ENCODE data around the gene SEMA4D. TPM values are rescaled to one million over a fixed set of nuclear protein-coding genes. Genes with fewer than 3 reads are reported as not detected.

Gene SEMA4D
- total RNA-seq, 1 experiment from 2014 or later, result 4.5 TPM

GRCh38 chr9:89442501-89442978 lies 55.4 kb downstream of the SEMA4D start:
- in situ Hi-C loops (cut with HindIII; ENCODE audit: low pct_unique_long_range_greater_than_20kb, low sequenced_read_pairs), result no loop called here
- no peak for DNase-seq (ENCODE audit: low read depth)

GRCh38 chr9:89441986-89442385 lies 55.9 kb downstream of the SEMA4D start:
- in situ Hi-C loops (cut with HindIII; ENCODE audit: low pct_unique_long_range_greater_than_20kb, low sequenced_read_pairs), result no loop called here
- no peak for DNase-seq (ENCODE audit: low read depth)

- in situ Hi-C loops (cut with HindIII; ENCODE audit: low pct_unique_long_range_greater_than_20kb, low sequenced_read_pairs), result no loop called here
- DNase-seq (ENCODE audit: low read depth), result no peak
Measured at GRCh38 chr9:89441655-89441970, 56.3 kb downstream of the SEMA4D start.

GRCh38 chr9:89440951-89441654 lies 56.8 kb downstream of the SEMA4D start:
- in situ Hi-C loops (cut with HindIII; ENCODE audit: low pct_unique_long_range_greater_than_20kb, low sequenced_read_pairs), result no loop called here
- no peak for DNase-seq (ENCODE audit: low read depth)

GRCh38 chr9:89440548-89440947 lies 57.4 kb downstream of the SEMA4D start:
- in situ Hi-C loops (cut with HindIII; ENCODE audit: low pct_unique_long_range_greater_than_20kb, low sequenced_read_pairs), result no loop called here
- no peak for DNase-seq (ENCODE audit: low read depth)

- in situ Hi-C loops (cut with HindIII; ENCODE audit: low pct_unique_long_range_greater_than_20kb, low sequenced_read_pairs), result no loop called here
- DNase-seq (ENCODE audit: low read depth), result no peak
Measured at GRCh38 chr9:89440046-89440445, 57.9 kb downstream of the SEMA4D start.

GRCh38 chr9:89439571-89439970 lies 58.3 kb downstream of the SEMA4D start:
- DNase-seq (ENCODE audit: low read depth), result no peak
- in situ Hi-C loops (cut with HindIII; ENCODE audit: low pct_unique_long_range_greater_than_20kb, low sequenced_read_pairs), result no loop called here

- peak; percentile 28 for DNase-seq (ENCODE audit: low read depth)
- in situ Hi-C loops (cut with HindIII; ENCODE audit: low pct_unique_long_range_greater_than_20kb, low sequenced_read_pairs), result no loop called here
Measured at GRCh38 chr9:89438194-89438593, 59.7 kb downstream of the SEMA4D start.

- in situ Hi-C loops (cut with HindIII; ENCODE audit: low pct_unique_long_range_greater_than_20kb, low sequenced_read_pairs), result no loop called here
- no peak for DNase-seq (ENCODE audit: low read depth)
Measured at GRCh38 chr9:89437772-89438171, 60.1 kb downstream of the SEMA4D start.

GRCh38 chr9:89436963-89437625 lies 60.8 kb downstream of the SEMA4D start:
- no peak for DNase-seq (ENCODE audit: low read depth)
- in situ Hi-C loops (cut with HindIII; ENCODE audit: low pct_unique_long_range_greater_than_20kb, low sequenced_read_pairs), result no loop called here

GRCh38 chr9:89436326-89436725 lies 61.6 kb downstream of the SEMA4D start:
- in situ Hi-C loops (cut with HindIII; ENCODE audit: low pct_unique_long_range_greater_than_20kb, low sequenced_read_pairs), result no loop called here

GRCh38 chr9:89435071-89435823 lies 62.7 kb downstream of the SEMA4D start:
- DNase-seq (ENCODE audit: low read depth), result no peak
- in situ Hi-C loops (cut with HindIII; ENCODE audit: low pct_unique_long_range_greater_than_20kb, low sequenced_read_pairs), result no loop called here

More at GRCh38 chr9:89436326-89436725, 61.6 kb downstream of the SEMA4D start:
- no peak for DNase-seq (ENCODE audit: low read depth)

GRCh38 chr9:89434636-89435035 lies 63.3 kb downstream of the SEMA4D start:
- DNase-seq (ENCODE audit: low read depth), result no peak
- in situ Hi-C loops (cut with HindIII; ENCODE audit: low pct_unique_long_range_greater_than_20kb, low sequenced_read_pairs), result no loop called here

- in situ Hi-C loops (cut with HindIII; ENCODE audit: low pct_unique_long_range_greater_than_20kb, low sequenced_read_pairs), result no loop called here
- DNase-seq (ENCODE audit: low read depth), result no peak
Measured at GRCh38 chr9:89433826-89434225, 64.1 kb downstream of the SEMA4D start.

GRCh38 chr9:89432986-89433530 lies 64.9 kb downstream of the SEMA4D start:
- no peak for DNase-seq (ENCODE audit: low read depth)
- in situ Hi-C loops (cut with HindIII; ENCODE audit: low pct_unique_long_range_greater_than_20kb, low sequenced_read_pairs), result no loop called here

- in situ Hi-C loops (cut with HindIII; ENCODE audit: low pct_unique_long_range_greater_than_20kb, low sequenced_read_pairs), result no loop called here
- DNase-seq (ENCODE audit: low read depth), result no peak
Measured at GRCh38 chr9:89431930-89432725, 65.8 kb downstream of the SEMA4D start.

- in situ Hi-C loops (cut with HindIII; ENCODE audit: low pct_unique_long_range_greater_than_20kb, low sequenced_read_pairs), result no loop called here
- peak; percentile 33 for DNase-seq (ENCODE audit: low read depth)
Measured at GRCh38 chr9:89430995-89431394, 66.9 kb downstream of the SEMA4D start.

All from Caki2 (cell line).